ENCODE data around the gene CDH26.

GRCh38 chr20:60021104-60021503 lies 62.9 kb downstream of the CDH26 start:
- TF ChIP-seq EZH2phosphoT487 (IDR thresholded peaks at IDR 0.05; ENCODE audit: low read length) (no peak), CTCF (IDR thresholded peaks at IDR 0.05; ENCODE audit: low read length) (no peak), EZH2 (optimal IDR thresholded peaks at IDR 0.05; ENCODE audit: low read depth, low read length) (no peak)
